ENCODE results near the gene SNHG17. TPM values are rescaled to one million over a fixed set of nuclear protein-coding genes. Genes with fewer than 3 reads are reported as not detected.

The SNHG17 gene
- total RNA-seq, 1 experiment from 2014 or later, result 105 TPM

DNA sequence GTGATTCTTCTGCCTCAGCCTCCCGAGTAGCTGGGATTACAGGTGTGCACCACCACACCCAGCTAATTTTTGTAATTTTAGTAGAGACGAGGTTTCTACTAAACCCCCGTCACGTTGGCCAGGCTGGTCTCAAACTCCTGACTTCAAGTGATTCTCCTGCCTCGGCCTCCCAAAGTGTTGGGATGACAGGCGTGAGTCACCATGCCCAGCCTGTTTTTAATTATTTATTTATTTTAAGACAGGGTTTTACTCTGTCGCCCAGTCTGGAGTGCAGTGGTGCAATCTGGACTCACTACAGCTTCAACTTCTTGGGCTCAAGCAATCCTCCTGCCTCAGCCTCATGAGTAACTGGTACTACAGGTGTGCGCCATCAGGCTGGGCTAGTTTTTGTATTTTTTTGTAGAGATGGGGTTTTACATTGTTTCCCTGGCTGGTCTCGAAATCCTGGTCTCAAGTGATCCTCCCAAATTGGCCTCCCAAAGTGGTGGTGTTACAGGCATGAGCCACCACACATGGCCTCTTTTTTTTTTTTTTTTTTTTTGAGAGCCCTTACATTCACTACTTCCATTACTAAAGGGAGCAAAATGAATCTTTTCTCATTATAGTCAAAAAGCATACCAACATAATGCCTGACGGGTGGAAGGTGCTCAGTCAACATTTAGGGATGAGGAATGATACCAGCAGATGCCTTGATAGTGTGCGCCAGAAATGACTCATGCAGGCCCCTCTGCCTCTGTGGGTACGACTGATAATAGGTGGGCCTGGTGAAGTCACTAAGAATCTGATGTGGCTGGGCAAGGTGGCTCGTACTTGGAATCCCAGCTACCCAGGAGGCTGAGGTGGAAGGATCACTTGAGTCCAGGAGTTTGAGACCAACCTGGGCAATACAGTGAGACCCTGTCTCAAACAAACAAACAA is 19.7 kb upstream of the SNHG17 start:
- TF ChIP-seq EZH2 (IDR thresholded peaks at IDR 0.05; ENCODE audit: borderline replicate concordance, low read depth, low read length, poor library complexity, severe bottlenecking) (no peak), CTCF (conservative IDR thresholded peaks at IDR 0.05; ENCODE audit: low read depth, low read length) (no peak)
- ChIA-PET CTCF (no interaction called here), POLR2A (ENCODE audit: low non-redundant PET) (no interaction called here)
- intact Hi-C loops (cut with micrococcal nuclease; ENCODE audit: unreplicated experiment), result no loop called here
- Histone ChIP-seq H3K27me3 (replicated peaks; ENCODE audit: insufficient read depth, low read depth, low read length, poor library complexity) (no peaks in the 10 kb centered on the region), H3K9me3 (ENCODE audit: low read depth, low read length, poor library complexity, severe bottlenecking) (no peaks in the 10 kb centered on the region), H3K4me3 (ENCODE audit: low read depth, low read length, poor library complexity, severe bottlenecking) (no peak overlapping the region), H3K4me1 (ENCODE audit: insufficient read depth, low read length, poor library complexity, severe bottlenecking) (no peaks in the 10 kb centered on the region), H3K27ac (ENCODE audit: low read depth, low read length, poor library complexity, severe bottlenecking) (no peak overlapping the region), H3K36me3 (ENCODE audit: insufficient read depth, low read length, poor library complexity, severe bottlenecking) (peaks cover 12% of the 10 kb centered on the region)
- no TSS peak for BruUV-seq (replicated peaks)
- no peak for DNase-seq (ENCODE audit: low spot score)

GRCh38 chr20:38453941-38454340 is 18.8 kb upstream of the SNHG17 start:
- no peak for TF ChIP-seq EZH2 (IDR thresholded peaks at IDR 0.05; ENCODE audit: borderline replicate concordance, low read depth, low read length, poor library complexity, severe bottlenecking)
- no peak for TF ChIP-seq CTCF (conservative IDR thresholded peaks at IDR 0.05; ENCODE audit: low read depth, low read length)
- ChIA-PET CTCF (no interaction called here), POLR2A (ENCODE audit: low non-redundant PET) (no interaction called here)
- Histone ChIP-seq H3K36me3 (ENCODE audit: insufficient read depth, low read length, poor library complexity, severe bottlenecking) (peaks cover 12% of the 10 kb centered on the region), H3K4me1 (ENCODE audit: insufficient read depth, low read length, poor library complexity, severe bottlenecking) (no peaks in the 10 kb centered on the region), H3K9me3 (ENCODE audit: low read depth, low read length, poor library complexity, severe bottlenecking) (no peaks in the 10 kb centered on the region), H3K27me3 (replicated peaks; ENCODE audit: insufficient read depth, low read depth, low read length, poor library complexity) (no peaks in the 10 kb centered on the region), H3K27ac (ENCODE audit: low read depth, low read length, poor library complexity, severe bottlenecking) (no peak overlapping the region), H3K4me3 (ENCODE audit: low read depth, low read length, poor library complexity, severe bottlenecking) (no peak overlapping the region)
- DNase-seq (ENCODE audit: low spot score), result no peak
- intact Hi-C loops (cut with micrococcal nuclease; ENCODE audit: unreplicated experiment), result no loop called here
- no TSS peak for BruUV-seq (replicated peaks)

GRCh38 chr20:38452880-38453624 is 17.9 kb upstream of the SNHG17 start:
- TF ChIP-seq EZH2 (IDR thresholded peaks at IDR 0.05; ENCODE audit: borderline replicate concordance, low read depth, low read length, poor library complexity, severe bottlenecking) (no peak), CTCF (conservative IDR thresholded peaks at IDR 0.05; ENCODE audit: low read depth, low read length) (no peak)
- BruUV-seq (replicated peaks), result no TSS peak
- no peaks in the 10 kb centered on the region for H3K4me1 ChIP-seq (ENCODE audit: insufficient read depth, low read length, poor library complexity, severe bottlenecking)
- no peak for DNase-seq (ENCODE audit: low spot score)
- no peaks in the 10 kb centered on the region for H3K9me3 ChIP-seq (ENCODE audit: low read depth, low read length, poor library complexity, severe bottlenecking)
- POLR2A ChIA-PET (ENCODE audit: low non-redundant PET), result no interaction called here
- H3K27me3 ChIP-seq (replicated peaks; ENCODE audit: insufficient read depth, low read depth, low read length, poor library complexity), result no peaks in the 10 kb centered on the region
- H3K4me3 ChIP-seq (ENCODE audit: low read depth, low read length, poor library complexity, severe bottlenecking), result no peak overlapping the region
- peaks cover 12% of the 10 kb centered on the region for H3K36me3 ChIP-seq (ENCODE audit: insufficient read depth, low read length, poor library complexity, severe bottlenecking)
- CTCF ChIA-PET, result no interaction called here
- intact Hi-C loops (cut with micrococcal nuclease; ENCODE audit: unreplicated experiment), result no loop called here
- H3K27ac ChIP-seq (ENCODE audit: low read depth, low read length, poor library complexity, severe bottlenecking), result no peak overlapping the region
